MM.1S (cell line): ENCODE data around the gene RAB22A.

Source experiments
- EZH2 ChIP-seq: fragments of 300-600 bp; sonication (generic); optimal IDR thresholded peaks from 2 replicates; pipeline ENCODE3; 2017; ENCODE audit warnings: low read depth, mild to moderate bottlenecking, antibody characterized with exemption, low read length, mixed read lengths
- EZH2phosphoT487 ChIP-seq: fragments of 300-600 bp; sonication (generic); IDR thresholded peaks from 2 replicates; pipeline ENCODE4 v1.6.1; 2018; ENCODE audit warnings: antibody characterized with exemption, low read length
- TF ChIP-seq, protein P1 (sequence below): fragments of 300-600 bp; sonication (generic); IDR thresholded peaks from 2 replicates; pipeline ENCODE4 v1.5.1; 2016; ENCODE audit warnings: antibody characterized with exemption, low read length, mixed read lengths

DNA sequence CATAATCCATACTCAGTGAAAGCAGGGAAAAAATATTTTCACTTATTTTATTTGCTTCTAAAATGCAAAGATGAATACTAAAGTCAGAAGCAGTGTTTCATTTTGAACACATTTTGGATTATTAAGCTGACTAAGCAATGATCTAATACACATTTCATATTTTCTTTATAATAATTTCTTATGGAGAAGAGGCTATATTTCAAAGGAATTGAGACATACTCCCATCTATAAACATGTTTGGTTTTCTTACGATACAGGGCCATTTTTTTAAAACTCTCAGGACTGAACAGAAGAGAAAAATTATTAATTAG, 52.6 kb downstream of the RAB22A start:
- no peak for TF ChIP-seq EZH2
- TF ChIP-seq, protein P1, sequence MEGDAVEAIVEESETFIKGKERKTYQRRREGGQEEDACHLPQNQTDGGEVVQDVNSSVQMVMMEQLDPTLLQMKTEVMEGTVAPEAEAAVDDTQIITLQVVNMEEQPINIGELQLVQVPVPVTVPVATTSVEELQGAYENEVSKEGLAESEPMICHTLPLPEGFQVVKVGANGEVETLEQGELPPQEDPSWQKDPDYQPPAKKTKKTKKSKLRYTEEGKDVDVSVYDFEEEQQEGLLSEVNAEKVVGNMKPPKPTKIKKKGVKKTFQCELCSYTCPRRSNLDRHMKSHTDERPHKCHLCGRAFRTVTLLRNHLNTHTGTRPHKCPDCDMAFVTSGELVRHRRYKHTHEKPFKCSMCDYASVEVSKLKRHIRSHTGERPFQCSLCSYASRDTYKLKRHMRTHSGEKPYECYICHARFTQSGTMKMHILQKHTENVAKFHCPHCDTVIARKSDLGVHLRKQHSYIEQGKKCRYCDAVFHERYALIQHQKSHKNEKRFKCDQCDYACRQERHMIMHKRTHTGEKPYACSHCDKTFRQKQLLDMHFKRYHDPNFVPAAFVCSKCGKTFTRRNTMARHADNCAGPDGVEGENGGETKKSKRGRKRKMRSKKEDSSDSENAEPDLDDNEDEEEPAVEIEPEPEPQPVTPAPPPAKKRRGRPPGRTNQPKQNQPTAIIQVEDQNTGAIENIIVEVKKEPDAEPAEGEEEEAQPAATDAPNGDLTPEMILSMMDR: no peak
- no peak for TF ChIP-seq EZH2phosphoT487
